ENCODE results near the gene BRF1.
"Not testable (repeated sequence)": the region's sequence is repeated elsewhere in the genome, so short reads cannot be mapped to it uniquely, and the experiment has no call there.

BRF1 gene, protein sequence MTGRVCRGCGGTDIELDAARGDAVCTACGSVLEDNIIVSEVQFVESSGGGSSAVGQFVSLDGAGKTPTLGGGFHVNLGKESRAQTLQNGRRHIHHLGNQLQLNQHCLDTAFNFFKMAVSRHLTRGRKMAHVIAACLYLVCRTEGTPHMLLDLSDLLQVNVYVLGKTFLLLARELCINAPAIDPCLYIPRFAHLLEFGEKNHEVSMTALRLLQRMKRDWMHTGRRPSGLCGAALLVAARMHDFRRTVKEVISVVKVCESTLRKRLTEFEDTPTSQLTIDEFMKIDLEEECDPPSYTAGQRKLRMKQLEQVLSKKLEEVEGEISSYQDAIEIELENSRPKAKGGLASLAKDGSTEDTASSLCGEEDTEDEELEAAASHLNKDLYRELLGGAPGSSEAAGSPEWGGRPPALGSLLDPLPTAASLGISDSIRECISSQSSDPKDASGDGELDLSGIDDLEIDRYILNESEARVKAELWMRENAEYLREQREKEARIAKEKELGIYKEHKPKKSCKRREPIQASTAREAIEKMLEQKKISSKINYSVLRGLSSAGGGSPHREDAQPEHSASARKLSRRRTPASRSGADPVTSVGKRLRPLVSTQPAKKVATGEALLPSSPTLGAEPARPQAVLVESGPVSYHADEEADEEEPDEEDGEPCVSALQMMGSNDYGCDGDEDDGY

DNA sequence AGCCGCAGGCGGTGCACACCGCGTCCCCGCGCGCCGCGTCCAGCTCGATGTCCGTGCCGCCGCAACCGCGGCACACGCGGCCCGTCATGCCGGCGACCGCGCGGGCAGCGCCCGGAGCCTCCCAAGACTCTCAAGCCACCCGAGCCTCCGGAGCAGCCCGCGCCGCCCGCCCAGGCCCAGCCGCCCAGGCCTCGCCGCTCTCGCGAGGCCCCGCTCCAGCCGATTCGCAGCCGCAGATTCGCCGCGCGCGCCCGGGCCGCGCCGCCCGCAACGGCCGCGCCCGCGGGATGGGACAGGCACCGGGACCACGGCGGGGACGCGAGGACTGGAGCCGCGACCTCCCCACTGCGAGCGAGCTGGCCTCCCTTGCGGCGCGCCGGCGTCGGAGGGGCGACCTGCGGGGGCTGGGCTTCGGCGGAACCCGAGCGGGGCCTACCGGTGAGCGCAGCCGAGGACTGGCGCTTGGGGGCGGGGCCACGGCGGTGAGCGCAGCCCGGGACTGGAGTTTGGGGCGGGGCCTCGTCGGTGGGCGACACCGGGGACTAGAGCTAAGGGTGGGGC lies at the start of gene BRF1:
TSS of gene BRF1 (minus strand) at position 460 of the 561 bp plus-strand sequence. CDS start at position 88, 372 bp downstream.
- DNase-seq = peak in 1 of 2 experiments; percentile 95

DNA sequence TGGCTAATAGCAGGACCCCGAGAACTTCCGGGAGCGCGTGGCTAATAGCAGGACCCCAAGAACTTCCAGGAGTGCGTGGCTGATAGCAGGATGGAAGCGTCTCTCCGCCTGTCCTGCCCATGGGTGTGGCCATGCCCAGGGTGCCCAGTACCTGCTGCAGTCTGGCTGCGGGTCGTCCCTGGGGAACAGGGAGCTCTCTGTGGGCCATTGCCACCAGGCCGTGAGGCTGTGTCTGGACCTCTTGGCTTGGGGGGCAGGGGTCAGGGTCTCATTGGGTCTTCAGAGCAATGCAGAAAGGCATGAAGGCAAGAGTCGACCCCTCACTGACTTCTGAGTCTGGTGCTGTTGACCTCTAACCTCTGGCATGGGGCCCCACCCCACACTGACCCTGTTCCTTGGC lies 49.2 kb upstream of the BRF1 start:
- DNase-seq = no peak

DNA sequence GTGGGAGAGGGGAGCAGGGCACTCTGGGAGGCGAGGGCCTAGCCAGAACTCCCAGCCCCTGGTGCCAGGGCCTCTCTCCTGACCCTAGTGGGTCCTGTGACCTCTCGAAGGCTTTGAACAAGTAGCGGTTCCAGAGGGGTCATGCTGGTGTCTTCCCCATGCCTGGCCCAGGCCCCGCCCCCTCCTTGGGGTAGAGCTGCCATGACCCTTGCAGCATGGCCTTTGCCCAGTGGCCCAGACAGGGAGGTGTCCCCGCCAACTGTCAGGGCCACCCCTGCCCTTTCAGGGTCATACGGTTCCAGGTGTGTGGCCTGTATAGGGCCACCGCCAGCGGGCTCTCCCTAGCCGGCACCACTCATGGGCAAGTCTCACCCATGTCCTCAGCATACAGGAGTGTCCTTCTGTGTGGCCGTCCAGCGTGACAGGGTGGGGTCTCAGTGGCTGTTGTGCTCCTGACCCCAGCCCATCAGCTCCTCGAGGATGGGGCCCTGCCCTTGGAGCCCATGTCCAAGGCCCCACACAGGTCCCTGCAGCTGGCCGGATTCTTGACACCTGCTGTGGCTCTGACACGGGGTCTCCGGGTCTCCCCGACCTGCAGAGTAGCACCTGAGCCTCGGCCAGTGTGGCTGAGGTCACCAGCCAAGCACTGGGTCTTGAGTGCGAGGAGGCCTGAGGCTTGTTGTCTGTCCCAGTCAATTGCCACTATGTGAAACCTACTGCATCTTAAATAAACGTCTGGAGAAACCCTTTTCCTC lies 48.3 kb upstream of the BRF1 start:
- DNase-seq = no peak

DNA sequence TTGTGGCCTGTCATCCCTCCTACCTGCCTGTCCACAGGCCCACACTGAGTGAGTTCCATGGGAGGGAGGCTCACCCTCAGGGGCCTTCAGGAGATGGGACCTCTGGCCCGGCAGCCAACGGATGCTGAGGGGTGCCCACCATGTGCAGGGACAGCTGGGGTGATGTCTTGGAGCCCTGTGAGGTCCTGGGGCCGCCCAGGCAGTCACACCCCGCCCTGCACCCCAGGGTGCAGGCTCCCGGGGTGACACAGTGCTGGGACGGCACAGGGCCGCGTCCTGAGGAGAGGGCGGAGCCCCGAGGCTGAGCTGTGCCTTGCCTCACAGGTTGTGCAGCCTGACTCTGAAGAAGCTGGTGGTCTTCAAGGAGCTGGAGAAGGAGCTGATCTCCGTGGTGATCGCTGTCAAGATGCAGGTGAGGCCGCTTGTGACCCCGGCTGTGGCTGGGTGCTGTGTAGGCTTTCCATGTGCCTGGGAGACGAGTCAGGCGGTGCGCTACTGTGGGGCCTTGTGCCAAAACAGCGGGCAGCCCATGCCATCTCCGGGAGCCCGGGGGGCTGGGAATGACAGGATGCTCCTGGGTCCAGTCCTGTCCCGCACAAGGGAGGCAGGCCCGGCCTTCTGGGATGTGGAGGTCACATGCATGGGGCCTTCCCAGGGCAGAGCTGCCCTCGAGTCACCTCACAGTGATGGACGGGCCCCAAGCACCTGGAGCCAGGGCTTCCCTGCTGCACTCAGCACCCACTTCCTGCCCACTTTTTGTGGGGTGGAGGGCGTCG lies 47.6 kb upstream of the BRF1 start:
- no peak for DNase-seq

DNA sequence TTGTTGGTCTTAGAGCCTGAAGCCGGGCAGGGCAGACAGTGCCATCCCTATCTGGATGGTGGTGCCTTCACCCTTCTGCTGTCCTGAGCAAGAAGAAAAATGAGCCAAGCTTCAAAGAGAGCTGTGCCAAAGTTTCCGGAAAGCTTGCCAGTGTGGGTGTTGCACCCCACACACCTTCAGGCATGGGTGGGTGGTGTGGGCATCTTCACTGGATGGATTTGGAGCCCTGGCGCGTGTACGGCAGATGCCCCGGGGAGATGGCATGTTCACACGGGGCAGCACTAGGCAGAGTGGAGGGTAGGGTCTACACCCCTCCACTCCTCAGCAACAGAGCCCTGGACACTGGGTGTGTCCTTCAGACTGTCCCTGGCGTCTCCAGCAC lies 46.8 kb upstream of the BRF1 start:
- DNase-seq = no peak

DNA sequence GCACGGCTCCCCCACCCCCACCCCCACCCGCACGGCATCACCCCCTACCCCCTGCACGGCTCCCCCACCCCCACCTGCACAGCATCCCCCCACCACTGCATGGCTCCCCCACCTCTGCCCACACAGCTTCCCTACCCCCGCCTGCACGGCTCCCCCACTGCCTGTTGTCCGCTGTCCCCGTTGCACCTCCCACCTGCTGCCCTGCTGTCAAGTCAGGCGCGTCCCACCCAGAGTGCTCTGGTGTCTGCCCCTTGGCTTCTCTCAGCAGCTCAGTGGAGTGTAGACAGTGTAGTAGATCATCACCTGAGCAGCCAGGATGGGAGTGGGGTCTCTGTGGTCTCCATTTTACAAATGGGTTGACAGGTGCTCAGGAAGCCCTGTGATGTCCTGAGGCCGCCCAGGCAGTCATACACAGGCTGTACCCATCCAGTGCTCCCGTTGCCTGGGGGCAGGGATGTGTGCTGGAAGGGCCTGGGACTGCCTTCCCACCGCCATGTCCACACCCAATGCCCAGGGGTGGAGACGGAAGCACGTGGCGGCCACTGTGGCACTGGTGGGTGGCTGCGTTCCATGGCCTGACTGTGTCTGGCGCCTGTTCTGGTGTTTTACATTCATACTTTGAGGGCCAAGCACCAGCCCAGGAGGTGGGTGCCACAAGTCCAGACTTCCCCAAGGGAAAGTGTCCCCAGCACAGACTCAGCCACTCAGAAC lies 46.2 kb upstream of the BRF1 start:
- DNase-seq = no peak

DNA sequence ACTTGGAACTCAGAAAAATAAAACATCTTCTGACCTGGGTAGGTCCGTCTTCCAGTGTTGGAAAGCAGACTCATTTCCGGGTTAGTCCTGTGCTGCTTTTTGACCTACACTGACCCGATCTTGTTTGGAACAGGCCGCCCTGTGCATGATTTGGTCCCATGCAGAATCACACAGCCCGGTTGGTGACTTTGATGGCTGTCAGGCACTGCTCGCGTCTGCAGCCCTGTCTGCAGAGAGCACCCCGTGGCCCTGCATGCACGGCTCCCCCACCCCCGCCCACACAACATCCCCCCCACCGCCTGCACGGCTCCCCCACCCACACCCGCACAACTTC lies 45.4 kb upstream of the BRF1 start:
- no peak for DNase-seq

DNA sequence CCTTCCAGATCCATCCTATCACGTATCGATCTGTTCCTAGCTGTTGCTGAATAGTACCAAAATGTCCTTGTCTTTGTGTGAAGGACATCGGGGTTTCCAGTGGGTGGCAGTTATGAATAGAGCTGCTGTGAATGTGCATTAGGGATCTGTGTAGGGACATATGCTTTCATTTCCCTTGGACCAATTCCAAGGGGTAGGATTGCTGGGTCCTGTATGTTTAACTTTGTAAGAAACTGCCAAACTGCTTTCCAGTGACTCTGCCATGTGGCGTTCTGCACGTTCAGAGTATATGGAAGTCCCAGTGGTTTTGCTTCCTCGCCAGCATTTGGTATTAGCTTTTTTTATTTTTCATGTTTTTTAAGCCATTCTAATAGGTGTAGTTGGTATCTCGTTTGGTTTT lies 42.4 kb upstream of the BRF1 start:
- DNase-seq = peak in 1 of 2 experiments; percentile 40

DNA sequence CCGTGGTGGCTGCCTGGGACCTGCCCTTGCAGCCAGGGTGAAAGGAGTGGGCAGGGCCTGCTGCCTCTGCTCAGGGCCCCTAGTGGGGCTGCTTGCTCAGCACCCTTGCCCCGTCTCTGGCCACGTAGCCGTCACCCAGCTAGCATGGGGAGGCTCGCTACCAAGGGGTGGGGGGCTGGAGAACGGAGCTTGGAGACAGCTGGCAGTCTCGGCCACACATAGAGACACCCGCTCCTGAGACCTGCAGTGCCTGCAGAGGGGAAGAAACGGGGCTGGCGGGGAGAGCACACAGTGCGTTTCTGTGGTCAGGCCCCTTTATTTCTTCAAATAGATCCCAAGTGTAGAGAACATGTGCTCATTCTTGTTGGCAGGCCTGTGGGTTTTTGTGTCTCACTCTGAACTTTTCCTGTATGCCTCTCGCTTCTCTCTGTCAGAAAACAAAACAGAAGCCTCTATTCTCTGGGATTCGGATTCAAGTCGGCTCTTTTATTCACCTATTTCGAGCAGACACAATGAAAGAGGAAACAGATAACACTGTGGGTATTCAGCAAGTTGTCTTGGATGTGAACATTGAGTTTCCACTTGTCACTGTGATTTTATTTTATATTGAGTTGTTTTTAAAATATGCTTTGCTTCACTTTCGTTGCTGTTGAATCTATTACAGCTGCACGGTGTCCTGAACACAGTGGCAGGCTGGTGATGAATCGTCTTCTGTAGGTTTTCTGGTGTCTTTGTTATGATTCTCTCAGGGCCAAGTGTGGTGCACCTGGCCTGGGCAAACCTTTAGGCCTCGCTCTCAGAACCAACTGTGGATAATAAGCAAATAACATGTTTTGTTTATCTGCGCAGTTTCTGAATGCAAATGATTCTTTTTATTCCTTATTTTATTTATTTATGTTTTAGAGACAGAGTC lies 40.3 kb upstream of the BRF1 start:
- DNase-seq = peak in 1 of 2 experiments; percentile 30

DNA sequence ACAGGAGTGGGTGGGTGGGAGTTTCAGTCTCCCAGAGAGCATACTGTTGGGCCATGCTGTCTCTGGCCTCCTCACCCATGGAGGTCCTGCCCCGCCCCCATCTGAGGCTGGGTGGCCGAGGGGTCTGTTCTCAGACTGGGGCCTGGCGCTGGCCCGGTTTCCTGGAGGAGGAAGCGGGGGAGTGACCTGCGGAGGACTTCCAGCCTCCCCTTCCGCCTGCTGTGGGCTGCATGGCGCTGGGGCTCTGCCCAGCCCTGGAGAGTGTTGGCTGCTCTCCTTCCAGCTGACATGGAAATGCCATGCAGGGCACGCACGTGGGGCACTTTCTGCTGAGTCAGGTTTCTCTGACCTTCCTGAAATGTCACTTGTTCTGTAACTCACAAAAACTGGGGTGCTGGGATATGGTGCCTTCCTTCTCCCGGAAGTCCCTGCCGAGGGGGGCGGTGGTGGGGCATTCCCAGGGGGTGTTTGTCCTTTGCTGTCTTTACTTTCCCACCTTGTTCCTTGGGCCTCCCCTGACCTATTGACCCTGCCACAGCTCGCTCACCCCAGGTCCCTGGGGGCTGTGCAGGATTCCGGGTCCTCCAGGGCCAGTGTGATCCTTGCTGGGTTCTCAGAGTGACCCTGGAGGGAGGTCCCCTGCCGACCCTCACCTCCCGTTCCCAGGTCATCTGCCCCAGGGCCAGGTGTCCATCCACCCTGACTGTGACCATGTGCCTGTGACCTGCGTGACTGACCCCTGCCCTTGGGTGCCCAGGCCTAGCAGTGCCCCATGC lies 37.4 kb upstream of the BRF1 start:
- no peak for DNase-seq

DNA sequence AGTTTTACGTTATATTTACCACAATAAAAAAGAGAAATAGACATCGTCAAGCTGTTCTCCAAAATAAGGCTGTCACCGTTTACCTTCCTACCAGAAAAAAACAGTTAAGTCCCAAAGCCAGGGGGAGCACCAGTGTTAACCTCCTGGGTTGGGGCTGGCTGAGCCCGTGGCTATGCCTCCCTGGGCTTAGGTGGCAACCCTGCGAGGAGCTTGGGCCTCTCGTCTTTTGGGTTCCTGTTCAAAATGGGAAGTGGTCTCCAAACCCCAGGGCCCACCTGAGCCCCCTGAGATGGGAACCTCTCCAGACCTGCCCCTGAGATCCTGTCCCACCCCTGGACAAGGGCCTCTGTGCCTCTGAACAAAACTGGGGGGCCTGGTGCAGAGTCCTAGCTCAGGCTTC lies 36.6 kb upstream of the BRF1 start:
- DNase-seq = no peak

DNA sequence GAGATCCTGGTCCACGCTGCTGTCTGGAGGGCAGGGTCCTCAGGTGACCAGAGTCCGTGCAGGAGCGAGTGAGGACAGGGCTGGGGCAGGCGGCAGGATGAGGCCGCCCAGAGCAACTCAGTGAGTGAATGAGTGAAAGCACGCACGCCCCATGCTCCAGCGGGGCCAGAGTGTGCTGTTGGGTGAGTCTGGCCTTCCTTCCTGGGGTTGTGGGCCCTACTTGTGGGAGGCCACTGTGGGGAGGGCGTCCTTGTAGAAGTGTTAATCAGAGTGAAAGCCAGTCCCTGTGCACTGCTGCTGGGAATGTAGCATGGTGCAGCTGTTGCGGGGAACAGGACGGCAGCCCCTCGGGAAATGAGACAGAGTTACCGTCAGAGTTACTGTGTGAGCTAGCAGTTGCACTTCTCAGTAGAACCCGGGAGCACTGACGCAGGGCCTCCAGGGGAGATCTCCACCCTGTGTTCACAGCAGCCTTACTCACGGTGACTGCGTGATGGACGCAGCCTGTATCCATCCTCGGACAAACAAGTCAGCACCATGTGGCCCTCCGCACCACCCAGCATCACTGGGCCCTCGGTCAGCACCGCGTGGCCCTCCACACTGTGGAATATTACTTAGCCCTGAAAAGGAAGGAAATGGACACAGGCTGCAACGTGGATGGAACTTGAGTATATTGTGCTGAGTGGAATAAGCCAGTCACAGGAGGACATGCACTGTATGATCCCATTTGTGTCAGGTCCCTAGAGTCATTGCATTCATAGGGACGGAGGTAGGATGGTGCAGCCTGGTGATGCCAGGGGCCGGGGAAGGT lies 35.9 kb upstream of the BRF1 start:
- no peak for DNase-seq

DNA sequence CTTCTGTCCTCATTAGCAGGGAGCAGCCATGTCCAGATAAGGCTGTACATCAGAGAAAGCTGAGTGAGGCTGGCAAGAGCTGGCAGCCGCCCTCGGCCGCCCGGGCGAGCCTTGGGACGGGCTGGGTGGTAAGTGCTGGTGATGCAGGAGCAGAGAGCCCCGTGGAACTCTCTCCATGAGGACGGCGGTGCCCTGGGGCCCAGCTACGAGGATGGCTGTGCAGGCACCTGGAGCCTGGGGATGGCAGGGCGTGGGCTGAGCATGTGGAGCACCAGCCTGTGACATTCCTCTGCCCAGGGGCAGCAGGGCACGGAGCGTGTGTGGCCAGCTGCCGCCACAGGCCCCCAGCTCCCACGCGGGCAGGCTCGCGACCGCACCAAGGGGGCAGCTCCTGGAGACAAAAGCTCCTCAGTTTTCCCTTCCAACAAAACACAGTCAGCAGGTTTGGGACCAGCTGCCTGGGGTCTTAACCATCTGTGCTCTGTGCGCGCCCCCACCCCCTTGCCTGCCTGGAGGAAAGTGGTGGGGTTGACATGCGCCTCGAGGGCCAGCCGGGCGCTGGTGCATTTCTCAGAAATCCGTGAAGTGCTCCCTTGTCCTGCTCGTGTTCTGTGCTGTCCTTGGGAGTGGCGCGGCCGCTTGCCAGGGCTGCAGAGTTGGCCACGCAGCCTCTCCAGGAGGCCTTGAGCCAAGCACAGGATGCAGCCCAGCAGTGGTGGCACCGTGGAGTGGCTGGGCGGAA lies 35.1 kb upstream of the BRF1 start:
- DNase-seq = no peak

DNA sequence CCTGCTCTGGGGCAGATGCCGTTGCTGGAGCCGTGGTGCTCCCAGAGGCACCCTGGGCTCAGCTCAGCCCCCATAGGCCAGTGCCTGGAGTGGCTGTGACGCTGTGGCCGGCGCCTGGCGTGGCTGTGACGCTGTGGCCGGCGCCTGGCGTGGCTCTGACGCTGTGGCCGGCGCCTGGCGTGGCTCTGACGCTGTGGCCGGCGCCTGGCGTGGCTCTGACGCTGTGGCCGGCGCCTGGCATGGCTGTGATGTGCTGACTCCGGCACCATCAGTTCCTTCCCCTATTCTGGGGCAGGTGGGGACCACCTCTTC lies 34.4 kb upstream of the BRF1 start:
- DNase-seq = not testable (repeated sequence)

DNA sequence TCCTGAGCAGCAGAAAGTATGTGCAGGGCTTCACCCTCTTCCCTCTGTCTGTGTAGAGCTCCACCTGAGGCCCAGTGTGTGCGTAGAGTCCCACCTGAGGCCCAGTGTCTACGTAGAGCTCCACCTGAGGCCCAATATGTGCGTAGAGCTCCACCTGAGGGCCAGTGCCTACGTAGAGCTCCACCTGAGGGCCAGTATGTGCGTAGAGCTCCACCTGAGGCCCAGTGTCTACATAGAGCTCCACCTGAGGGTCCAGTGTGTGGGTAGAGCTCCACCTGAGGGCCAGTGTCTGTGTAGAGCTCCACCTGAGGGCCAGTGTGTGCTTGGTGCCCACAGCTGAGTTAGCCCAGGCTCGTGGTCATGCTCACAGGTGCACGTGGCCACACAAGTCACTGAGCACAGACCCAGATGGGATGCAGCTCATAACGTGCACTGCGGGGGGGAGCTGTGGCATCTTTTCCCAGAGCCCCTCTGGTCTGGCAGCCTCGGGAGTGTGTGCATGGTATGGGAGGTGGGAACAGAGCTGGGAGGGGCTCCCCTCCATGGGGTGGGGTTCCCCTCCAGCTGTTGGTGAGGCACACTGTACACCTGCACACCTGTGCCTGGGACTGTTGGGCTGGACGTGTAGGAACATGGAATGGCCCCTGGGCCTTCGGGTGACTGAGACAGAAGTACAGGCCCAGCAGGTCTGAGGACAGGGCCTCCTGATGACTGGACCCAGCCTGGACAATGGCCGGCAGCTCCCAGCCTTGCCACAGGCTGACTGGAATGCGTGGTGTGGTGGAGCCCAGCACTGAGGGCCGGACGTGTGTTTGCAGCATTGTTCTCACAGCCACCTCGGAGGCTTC lies 33.8 kb upstream of the BRF1 start:
- no peak for DNase-seq

DNA sequence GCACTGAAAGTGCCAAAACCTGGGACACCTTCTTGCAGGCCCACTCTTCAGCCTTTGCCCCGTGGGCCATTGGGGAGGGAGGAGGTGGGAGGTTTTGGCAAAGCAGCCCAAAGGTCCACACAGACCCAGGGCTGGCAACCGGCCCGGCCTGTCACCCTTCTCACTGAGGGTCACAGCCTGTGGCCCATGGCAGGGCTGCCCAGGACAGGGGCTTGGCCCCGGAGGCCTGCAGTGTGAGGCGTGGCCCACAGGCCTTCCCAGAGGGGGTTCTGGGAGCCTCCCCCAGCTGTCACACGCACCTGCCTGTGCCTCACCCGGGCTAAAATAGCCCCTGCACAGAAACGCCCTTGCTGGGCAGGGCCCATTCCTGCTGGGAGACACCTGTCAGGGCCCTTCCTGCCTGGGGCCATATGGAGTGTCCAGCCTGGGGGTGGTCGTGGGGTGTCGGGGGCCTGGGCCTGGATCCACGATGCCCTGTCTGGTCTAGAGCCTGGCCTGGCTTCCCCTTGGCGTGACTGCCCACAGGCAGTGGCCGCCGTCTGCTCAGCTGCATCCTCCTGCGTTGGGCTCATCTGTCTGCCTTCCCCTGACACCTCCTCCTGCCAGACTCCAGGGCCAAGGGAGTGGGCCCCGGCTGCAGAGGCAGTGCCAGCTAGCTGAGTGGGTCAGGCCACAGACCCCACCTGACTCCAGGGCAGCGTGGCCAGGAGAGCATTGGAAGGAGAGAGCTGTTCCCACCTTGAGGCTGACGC lies 33.0 kb upstream of the BRF1 start:
- no peak for DNase-seq

DNA sequence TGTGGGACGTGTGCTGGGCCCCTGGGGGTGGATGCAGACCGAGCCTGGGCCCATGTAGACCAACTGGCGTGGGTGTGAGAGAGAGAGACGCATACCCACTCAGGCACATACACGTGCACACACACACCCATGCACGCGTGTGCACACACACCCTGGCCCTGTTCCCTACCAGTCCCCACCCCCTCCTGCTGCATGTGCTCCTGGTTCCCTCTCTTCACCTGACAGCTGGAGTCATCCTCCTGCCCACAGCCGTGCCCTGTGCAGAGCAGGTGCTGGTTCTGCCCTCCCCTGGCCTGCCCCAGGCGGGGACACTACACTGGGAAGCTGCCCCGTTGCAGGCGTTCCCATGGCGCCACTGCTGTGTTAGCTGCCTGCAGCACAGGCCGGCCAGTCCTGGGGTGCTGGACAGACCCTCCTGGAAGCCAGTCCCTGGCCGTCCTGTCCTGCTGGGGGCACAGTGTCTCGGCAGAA lies 32.3 kb upstream of the BRF1 start:
- peak in 1 of 2 experiments; percentile 35 for DNase-seq
